Activated naive CD8-positive, alpha-beta T cell treated with anti-CD3 and anti-CD28 coated beads for 36 hours (primary cell): ENCODE data around the gene TCP10L. TPM values are rescaled to one million over a fixed set of nuclear protein-coding genes. Genes with fewer than 3 reads are reported as not detected.
"Not testable (repeated sequence)": the region's sequence is repeated elsewhere in the genome, so short reads cannot be mapped to it uniquely, and the experiment has no call there.

Experiments used
- DNase-seq: peaks from one replicate; pipeline ENCODE4 v3.0.0; 2021
- H3K27ac Mint-ChIP-seq: one replicate; pipeline ENCODE4 v1.8.0; 2022; ENCODE audit warnings: mild to moderate bottlenecking, moderate library complexity, mixed read lengths
- H3K27me3 Mint-ChIP-seq: one replicate; pipeline ENCODE4 v1.8.0; 2022; ENCODE audit warnings: mild to moderate bottlenecking, mixed read lengths
- H3K36me3 Mint-ChIP-seq: one replicate; pipeline ENCODE4 v1.8.0; 2021; ENCODE audit warnings: mild to moderate bottlenecking, mixed read lengths
- H3K4me1 Mint-ChIP-seq: one replicate; pipeline ENCODE4 v1.8.0; 2021; ENCODE audit warnings: mixed read lengths
- H3K4me3 Mint-ChIP-seq: one replicate; pipeline ENCODE4 v1.8.0; 2022; ENCODE audit warnings: mild to moderate bottlenecking, moderate library complexity, mixed read lengths
- H3K9me3 Mint-ChIP-seq: one replicate; pipeline ENCODE4 v1.8.0; 2022; ENCODE audit warnings: mixed read lengths
- total RNA-seq, 2 experiments: library from RNA; stranded (reverse); gene quantifications; one replicate each; pipeline ENCODE4 v1.2.3, GENCODE V29; 2021

The TCP10L gene, protein sequence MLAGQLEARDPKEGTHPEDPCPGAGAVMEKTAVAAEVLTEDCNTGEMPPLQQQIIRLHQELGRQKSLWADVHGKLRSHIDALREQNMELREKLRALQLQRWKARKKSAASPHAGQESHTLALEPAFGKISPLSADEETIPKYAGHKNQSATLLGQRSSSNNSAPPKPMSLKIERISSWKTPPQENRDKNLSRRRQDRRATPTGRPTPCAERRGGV
- total RNA-seq = under 1 TPM; 0.48 to 0.52 TPM

DNA sequence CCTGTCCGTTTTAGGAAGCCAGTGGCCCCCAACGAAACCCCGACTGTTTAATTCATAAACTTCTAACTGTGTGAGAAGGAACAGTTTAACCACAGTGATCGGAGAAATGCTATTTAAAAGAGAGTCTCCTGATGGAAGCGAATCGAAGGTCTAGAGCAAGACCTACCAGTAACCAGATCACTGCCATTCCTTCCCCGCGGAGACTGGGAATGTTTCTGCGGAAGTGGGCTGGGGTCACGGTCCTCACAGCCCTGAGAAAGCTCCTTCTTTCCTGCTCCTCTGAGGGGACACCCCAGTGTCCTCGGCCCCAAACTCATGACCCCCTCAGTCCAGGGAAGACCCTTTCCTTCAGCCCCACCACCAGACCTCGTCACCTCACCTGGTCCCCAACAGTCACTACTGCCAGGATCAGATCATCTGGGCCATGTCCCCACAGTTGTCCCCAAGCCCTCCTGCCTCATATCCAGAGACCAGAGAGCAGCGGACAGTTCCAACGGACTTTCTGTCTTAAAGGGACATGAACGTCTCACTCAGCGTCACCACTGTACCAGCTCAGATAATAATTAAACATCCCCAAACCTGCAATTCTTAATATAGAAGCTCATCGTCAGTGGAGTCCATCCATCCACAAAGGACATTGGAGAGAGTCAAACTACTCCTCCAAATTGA, at the start of gene TCP10L:
TSS of gene TCP10L (minus strand) at position 482 of the 669 bp plus-strand sequence. CDS start 1,219 bp downstream, outside the sequence.
- Mint-ChIP-seq H3K9me3 (no peaks in the 10 kb centered on the region), H3K4me3 (no peak within 1 kb of the TSS), H3K36me3 (no peaks in the 10 kb centered on the region), H3K27ac (no peak within 1 kb of the TSS), H3K27me3 (no peaks in the 10 kb centered on the region), H3K4me1 (no peaks in the 10 kb centered on the region)
- DNase-seq = no peak

DNA sequence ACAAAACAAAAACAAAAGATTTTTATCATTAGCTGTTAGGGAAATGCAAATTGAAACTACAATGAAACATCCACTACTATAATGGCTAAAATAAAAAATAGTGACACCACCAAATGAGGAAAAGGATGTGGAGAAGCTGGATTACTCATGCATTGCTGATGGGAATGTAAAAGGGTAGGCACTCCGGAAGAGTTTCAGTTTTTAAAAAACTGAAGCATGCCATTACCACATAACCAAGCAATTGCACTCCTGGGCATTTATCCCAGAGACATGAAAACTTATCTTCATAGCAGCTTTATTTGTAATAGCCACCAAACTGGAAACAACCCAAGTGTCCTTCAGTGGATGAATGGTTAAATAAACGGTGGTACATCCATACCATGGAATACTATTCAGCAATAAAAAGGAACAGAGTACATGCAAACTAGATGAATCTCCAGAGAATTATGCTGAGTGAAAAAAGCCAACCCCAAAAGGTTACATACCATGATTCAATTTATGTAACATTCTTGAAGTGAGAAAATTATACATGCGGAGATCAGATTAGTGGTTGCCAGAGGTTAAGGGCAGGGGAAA, 41.4 kb upstream of the TCP10L start:
- Mint-ChIP-seq H3K27me3 (peaks cover 17% of the 10 kb centered on the region), H3K9me3 (no peaks in the 10 kb centered on the region), H3K4me1 (peaks cover 4% of the 10 kb centered on the region), H3K36me3 (peaks cover 3% of the 10 kb centered on the region), H3K4me3 (no peak overlapping the region), H3K27ac (no peak overlapping the region)
- no peak for DNase-seq

DNA sequence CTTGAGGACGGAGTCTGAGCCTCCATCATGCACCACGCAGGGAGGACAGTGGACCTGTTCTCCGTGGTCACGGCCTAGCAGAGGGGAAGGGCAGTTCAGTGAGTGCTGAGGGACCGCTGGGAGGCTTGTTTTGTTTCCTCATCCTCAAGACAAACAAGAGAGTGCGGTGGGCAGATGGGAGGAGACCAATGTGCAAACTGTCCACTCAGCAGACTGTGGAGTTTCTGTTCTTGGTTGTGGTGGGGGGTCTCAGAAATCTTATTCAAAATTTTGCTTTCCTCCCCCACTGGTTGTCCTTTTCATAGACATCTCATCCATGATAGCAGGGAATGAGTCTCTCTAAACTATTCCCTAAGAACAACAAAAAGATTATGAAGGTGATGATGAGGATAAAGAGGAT, 32.9 kb upstream of the TCP10L start:
- H3K36me3 Mint-ChIP-seq, H3K9me3 Mint-ChIP-seq, H3K4me1 Mint-ChIP-seq, DNase-seq, H3K27ac Mint-ChIP-seq, H3K4me3 Mint-ChIP-seq: not testable (repeated sequence)
- H3K27me3 Mint-ChIP-seq = peaks cover 21% of the 10 kb centered on the region

DNA sequence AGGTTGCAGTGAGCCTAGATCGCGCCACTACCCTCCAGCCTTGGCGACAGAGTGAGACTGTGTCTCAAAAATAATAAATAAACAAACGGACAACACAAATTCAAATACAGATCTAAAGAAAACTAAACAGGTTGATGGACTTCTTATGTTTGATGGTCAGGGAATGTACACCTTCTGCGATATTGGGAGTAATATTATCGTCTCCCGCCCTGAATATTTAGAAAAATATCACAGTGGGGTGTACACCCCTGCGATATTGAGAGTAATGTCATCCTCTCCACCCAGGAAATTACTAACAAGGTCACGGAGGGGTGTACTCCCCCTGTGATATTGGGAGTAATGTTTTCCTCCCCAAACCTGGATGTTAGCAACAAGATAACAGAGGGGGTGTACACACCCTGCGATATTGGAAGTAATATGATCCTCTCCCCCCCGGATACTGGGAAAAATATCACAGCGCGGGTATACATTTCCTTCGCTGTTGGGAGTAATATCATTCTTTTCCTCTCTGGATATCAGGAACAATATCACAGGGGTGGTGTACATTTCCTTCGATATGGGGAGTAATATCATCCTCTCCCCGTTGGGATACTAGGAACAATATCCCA, 28.2 kb upstream of the TCP10L start:
- Mint-ChIP-seq H3K9me3 (no peaks in the 10 kb centered on the region), H3K27me3 (peaks cover 7% of the 10 kb centered on the region), H3K4me3 (peak overlapping the region; percentile 99), H3K36me3 (peaks cover 3% of the 10 kb centered on the region), H3K27ac (peak overlapping the region; percentile 92), H3K4me1 (peaks cover 6% of the 10 kb centered on the region)
- DNase-seq = no peak

DNA sequence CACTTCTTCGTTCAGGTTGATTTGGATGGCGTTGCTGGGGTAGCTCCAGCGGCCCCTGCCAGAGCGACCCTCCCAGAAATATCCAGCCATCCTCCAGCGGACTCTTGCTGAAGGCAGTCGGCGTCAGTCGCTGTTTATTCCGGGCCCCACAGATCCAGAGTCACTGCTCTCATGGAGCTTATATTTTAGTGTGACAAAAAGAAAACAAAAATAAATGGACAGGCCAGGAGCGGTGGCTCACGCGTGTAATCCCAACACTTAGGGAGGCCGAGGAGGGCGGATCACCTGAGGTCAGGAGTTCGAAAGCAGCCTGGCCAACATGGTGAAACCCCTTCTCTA, 27.6 kb upstream of the TCP10L start:
- Mint-ChIP-seq H3K36me3 (peaks cover 3% of the 10 kb centered on the region), H3K9me3 (no peaks in the 10 kb centered on the region), H3K27ac (peak overlapping the region; percentile 92), H3K4me3 (peak overlapping the region; percentile 99), H3K4me1 (peaks cover 6% of the 10 kb centered on the region), H3K27me3 (peaks cover 1% of the 10 kb centered on the region)
- DNase-seq = no peak

DNA sequence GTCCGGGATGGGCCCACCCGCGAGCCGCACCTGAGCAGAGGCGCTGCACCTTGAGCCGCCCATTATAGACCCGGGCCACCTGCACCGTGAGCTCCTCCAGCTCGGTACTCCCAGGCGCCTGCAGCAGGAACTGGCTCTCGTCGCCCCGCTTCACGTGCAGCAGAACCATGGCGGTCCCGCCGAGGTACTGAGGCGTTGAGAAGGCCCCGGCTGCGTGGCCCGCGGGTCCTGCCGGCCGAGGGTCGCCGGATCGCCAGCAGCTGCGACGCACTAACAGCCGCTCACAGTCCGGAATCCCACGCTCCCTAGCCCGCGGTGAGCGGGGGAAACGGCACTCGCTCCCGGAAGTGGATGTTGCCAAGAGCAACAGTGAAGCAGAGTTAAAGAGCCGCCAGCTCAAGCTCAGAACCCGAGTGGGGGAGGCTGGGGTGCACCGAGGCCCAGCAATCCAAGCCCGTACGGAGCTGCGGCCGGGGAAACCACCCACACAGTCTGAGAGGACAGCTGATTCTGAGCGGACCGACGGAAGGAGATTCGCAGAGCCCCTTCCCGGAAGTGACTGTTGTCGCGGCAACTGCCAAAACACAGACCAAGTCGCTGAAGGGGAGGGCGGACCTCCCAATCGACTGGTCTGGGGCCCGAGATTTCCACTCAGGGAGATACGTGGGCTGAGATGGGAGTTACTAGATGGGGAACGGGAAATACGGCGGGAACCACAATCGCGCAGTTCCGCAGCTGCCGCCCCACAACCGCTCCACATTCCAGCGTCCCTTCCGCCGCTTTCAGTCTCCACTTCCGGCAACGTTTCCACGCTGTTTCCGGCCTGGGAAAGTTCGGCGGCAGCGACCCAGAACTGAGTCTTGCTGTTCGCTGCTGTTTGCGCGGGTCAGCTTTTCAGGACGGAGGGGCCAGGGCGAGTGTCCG, 27.0 kb upstream of the TCP10L start, which contains the start of gene CFAP298:
TSS of gene CFAP298 (minus strand) at position 303 of the 924 bp plus-strand sequence. CDS start at position 169, 134 bp downstream.
- H3K9me3 Mint-ChIP-seq = no peaks in the 10 kb centered on the region
- H3K27me3 Mint-ChIP-seq = no peaks in the 10 kb centered on the region
- peak within 1 kb of the TSS; percentile 92 for H3K27ac Mint-ChIP-seq
- peaks cover 4% of the 10 kb centered on the region for H3K36me3 Mint-ChIP-seq
- DNase-seq = peak; percentile 89
- peak within 1 kb of the TSS; percentile 99 for H3K4me3 Mint-ChIP-seq
- peaks cover 6% of the 10 kb centered on the region for H3K4me1 Mint-ChIP-seq

DNA sequence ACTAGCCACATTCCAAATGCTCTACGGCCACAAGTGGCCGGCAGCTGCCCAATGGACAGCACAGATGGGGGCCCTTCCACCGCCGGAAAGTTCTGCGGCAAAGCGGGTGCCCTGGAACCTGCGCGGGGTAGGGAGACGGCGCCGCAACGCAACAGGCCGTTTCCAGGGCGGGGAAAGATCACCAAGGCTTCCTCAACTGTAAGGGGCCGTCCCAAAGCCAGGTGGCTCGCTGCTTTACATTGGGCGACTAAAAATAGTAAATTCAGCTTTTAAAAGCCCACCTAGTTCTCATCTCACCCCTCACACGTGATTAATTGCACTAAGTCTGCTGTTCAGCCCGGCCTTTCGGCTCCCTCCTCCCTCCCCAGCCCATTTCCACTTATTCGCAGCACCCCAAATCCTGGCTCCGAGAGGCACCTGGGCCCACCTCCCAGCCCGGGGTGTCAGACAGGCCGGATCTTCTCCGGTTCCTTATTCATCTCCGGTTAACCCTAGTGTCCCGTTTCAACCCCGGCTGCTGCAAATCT, 26.2 kb upstream of the TCP10L start:
- H3K4me1 Mint-ChIP-seq = peaks cover 6% of the 10 kb centered on the region
- DNase-seq = peak; percentile 50
- peak overlapping the region; percentile 92 for H3K27ac Mint-ChIP-seq
- peak overlapping the region; percentile 99 for H3K4me3 Mint-ChIP-seq
- no peaks in the 10 kb centered on the region for H3K9me3 Mint-ChIP-seq
- peaks cover 6% of the 10 kb centered on the region for H3K36me3 Mint-ChIP-seq
- no peaks in the 10 kb centered on the region for H3K27me3 Mint-ChIP-seq

DNA sequence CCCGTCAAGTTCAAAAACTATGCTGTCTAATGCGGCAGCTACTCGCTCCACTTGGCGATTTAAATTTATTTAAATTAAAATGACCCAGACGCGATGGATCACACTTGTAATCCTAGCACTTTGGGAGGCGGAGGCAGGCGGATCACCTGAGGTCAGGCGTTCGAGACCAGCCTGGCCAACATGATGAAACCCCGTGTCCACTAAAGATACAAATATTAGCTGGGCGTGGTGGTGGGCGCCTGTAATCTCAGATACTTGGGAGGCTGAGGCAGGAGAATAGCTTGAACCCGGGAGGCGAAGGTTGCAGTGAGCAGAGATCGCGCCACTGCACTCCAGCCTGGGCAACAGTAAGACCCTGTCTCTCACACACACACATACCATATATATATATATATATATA, 25.6 kb upstream of the TCP10L start:
- not testable (repeated sequence) for H3K4me1 Mint-ChIP-seq, H3K27me3 Mint-ChIP-seq, H3K27ac Mint-ChIP-seq, H3K36me3 Mint-ChIP-seq, H3K9me3 Mint-ChIP-seq, DNase-seq
- H3K4me3 Mint-ChIP-seq = peak overlapping the region; percentile 72

DNA sequence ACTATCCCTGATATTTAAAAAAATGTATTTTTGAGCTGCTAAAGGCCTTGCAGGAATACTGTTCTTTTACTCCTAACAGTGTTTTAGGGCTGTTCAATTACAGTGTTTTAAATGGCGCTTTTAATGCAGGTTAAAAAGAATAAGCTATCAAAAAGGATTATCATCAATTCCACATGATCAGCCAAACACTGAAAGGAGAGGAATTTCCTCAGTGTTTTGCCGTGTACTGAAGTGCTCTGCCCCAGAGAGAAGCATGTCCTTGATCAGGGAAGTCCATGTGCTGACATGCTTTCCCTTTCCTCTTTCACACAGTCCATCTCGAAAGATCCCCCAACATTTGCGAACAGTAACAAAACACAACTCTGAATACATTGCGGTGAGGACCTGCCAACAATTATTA, 23.5 kb upstream of the TCP10L start:
- peaks cover 17% of the 10 kb centered on the region for H3K36me3 Mint-ChIP-seq
- no peak overlapping the region for H3K27ac Mint-ChIP-seq
- no peak for DNase-seq
- no peak overlapping the region for H3K4me3 Mint-ChIP-seq
- no peaks in the 10 kb centered on the region for H3K9me3 Mint-ChIP-seq
- peaks cover 6% of the 10 kb centered on the region for H3K4me1 Mint-ChIP-seq
- no peaks in the 10 kb centered on the region for H3K27me3 Mint-ChIP-seq

DNA sequence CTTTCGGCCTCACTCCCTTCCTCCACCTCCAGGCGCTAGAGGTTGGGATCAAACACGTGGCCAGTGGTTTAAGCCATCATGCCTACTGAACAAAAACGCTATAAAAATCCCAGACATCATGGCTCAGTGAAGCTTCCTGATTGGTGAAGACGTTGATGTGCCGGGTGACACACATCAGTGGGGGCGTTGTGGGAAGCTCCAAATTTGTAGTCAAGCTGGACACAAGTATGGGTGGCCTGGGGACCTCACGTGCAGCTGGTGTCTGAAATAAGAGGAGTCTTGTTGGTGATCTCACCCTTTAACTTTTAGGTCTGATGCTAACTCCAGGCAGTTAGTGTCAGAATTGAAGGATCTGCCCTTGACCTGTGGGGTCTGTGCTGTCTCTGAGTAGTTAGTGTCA, 20.1 kb upstream of the TCP10L start:
- DNase-seq = no peak
- Mint-ChIP-seq H3K4me1 (peaks cover 2% of the 10 kb centered on the region), H3K4me3 (no peak overlapping the region), H3K9me3 (no peaks in the 10 kb centered on the region), H3K36me3 (peaks cover 23% of the 10 kb centered on the region), H3K27ac (no peak overlapping the region), H3K27me3 (no peaks in the 10 kb centered on the region)

DNA sequence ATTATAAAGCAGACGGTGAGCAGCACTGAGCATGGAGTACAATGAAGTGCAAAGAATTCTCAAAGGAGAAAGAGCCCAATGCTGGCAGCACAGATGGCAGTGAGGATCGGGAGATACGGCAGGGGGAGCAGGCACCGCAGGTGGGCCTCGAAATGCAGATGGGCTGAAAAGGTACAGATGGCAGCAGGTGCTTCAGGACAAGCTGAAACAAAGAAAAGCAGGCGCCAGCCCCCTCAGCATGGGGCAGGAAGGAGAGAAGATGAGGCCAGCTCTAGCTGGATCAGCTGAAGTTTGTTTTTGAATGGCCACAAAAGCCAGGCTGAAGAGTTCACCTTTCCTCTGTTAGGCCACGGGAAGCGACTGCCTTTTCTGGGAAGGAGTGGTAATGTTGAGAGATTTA, 19.1 kb upstream of the TCP10L start:
- no peaks in the 10 kb centered on the region for H3K27me3 Mint-ChIP-seq
- H3K36me3 Mint-ChIP-seq = peaks cover 20% of the 10 kb centered on the region
- no peaks in the 10 kb centered on the region for H3K4me1 Mint-ChIP-seq
- DNase-seq = no peak
- no peak overlapping the region for H3K4me3 Mint-ChIP-seq
- H3K9me3 Mint-ChIP-seq = no peaks in the 10 kb centered on the region
- no peak overlapping the region for H3K27ac Mint-ChIP-seq

DNA sequence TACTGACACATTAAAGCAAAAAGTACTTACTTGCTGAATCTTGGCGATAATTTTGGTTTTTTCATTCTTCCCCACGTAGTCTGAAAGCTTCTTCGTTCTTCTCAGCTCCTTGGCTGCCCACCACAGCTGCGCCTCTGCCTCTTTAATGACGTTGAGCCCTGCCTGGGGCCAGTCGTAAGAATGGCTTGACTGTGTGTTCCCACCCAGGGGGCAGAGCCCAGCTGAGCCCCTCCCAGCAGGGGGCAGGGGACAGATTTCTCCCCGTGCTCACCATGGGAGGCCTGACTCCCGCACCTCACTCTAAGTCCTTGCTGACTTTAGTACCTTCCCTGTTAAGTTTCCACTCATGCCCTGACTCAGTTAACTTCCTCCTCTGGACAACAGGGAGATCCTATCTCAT, 17.8 kb upstream of the TCP10L start:
- H3K27ac Mint-ChIP-seq = no peak overlapping the region
- no peak overlapping the region for H3K4me3 Mint-ChIP-seq
- no peaks in the 10 kb centered on the region for H3K4me1 Mint-ChIP-seq
- H3K9me3 Mint-ChIP-seq = no peaks in the 10 kb centered on the region
- H3K27me3 Mint-ChIP-seq = no peaks in the 10 kb centered on the region
- peaks cover 20% of the 10 kb centered on the region for H3K36me3 Mint-ChIP-seq
- no peak for DNase-seq

DNA sequence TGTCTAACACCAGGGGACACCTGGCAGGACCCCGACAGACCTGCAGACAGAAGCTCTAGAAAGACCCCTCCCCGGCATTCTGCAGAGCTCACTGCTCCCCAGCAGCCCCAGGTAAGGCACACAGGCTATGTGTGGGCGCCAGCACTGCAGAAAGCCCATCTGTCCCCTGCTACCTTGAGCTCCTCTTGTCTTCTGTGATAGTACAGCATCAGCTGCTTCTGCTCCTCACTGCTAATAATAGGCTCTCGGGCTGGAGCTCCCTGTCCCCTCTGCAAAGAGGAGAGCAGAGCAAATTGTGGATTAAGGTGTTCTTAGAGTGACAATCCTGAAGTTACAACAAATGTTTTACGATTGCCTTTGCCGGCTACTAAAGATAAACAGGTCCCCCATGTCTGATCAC, 16.8 kb upstream of the TCP10L start:
- Mint-ChIP-seq H3K36me3 (peaks cover 19% of the 10 kb centered on the region), H3K9me3 (no peaks in the 10 kb centered on the region)

DNA sequence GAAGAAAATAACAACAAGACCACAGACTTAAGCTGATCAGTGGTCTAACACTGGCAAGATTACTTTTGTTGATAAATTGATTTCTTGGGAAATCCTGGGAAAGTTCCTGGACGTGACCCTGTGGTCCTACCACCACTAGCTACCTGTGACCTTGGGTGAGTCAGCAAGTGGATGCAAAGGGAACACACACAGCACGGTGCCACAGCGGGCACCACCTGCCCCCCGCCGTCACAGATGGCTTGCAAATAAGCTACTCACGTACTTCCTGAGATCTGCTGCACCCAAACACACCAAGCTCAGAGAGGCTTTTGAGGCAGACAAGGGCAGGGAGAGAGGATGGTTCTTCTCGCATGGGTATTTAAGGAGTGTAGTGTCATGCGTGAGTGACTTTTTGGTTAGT, 14.2 kb upstream of the TCP10L start:
- no peak overlapping the region for H3K4me3 Mint-ChIP-seq
- H3K4me1 Mint-ChIP-seq = peaks cover 2% of the 10 kb centered on the region
- no peaks in the 10 kb centered on the region for H3K27me3 Mint-ChIP-seq
- peak overlapping the region; percentile 38 for H3K27ac Mint-ChIP-seq
- peaks cover 9% of the 10 kb centered on the region for H3K36me3 Mint-ChIP-seq
- DNase-seq = no peak
- no peaks in the 10 kb centered on the region for H3K9me3 Mint-ChIP-seq

More for the DNA sequence above, 16.8 kb upstream of the TCP10L start:
- DNase-seq = no peak
- H3K4me3 Mint-ChIP-seq = no peak overlapping the region
- H3K27me3 Mint-ChIP-seq = no peaks in the 10 kb centered on the region
- no peak overlapping the region for H3K27ac Mint-ChIP-seq
- no peaks in the 10 kb centered on the region for H3K4me1 Mint-ChIP-seq
